ENCODE results near the gene TRPV3.
A peak's percentile ranks its signal among the peaks of the same experiment; 100 is the strongest.

TRPV3 gene

GRCh38 chr17:3546521-3546920 is 11.1 kb downstream of the TRPV3 start:
- no peak for DNase-seq (ENCODE audit: low read depth)

GRCh38 chr17:3545151-3545550 is 12.5 kb downstream of the TRPV3 start:
- DNase-seq (ENCODE audit: low read depth): no peak

DNA sequence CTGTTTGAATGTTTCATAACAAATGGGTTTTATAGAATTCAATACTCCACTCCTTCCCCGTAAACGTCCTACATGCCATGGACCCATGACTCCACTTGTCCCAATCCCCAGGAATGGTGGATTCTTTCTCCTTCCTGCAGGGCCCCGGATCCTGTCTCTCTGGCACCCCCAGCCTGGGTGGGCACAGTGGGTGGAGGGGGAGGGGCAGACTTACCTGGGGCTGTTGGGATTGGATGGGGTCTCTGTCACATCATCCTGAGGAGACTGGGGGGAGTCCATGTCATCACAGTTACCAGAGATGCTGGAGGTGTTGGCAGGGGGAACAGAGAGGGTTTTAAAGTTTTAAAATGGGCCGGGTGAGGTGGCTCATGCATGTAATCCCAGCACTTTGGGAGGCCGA is 13.2 kb downstream of the TRPV3 start:
- no peak for DNase-seq (ENCODE audit: low read depth)

DNA sequence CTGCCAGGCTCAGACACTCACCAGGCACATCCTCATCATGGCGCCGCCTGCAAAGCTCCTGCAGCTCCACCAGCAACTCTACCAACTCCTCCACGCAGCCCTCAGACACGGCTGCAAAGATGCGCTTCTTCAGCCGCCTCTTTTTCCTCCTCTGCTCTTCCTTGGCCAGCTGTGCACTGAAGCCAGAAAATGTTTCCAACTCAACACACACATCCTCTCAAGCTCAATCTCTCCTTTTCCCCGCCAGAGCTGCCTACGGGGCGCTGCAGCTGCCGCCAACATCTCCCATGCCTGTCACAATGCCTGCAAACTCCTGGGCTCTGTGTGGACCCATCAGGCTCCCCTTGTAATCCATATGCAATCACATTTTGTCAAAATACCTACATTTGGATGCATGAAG is 14.2 kb downstream of the TRPV3 start:
- no peak for DNase-seq (ENCODE audit: low read depth)

GRCh38 chr17:3542410-3543088 is 15.1 kb downstream of the TRPV3 start:
- DNase-seq (ENCODE audit: low read depth): peak; percentile 49

- peak; percentile 22 for DNase-seq (ENCODE audit: low read depth)
Observed at GRCh38 chr17:3539881-3540540, 17.6 kb downstream of the TRPV3 start.

DNA sequence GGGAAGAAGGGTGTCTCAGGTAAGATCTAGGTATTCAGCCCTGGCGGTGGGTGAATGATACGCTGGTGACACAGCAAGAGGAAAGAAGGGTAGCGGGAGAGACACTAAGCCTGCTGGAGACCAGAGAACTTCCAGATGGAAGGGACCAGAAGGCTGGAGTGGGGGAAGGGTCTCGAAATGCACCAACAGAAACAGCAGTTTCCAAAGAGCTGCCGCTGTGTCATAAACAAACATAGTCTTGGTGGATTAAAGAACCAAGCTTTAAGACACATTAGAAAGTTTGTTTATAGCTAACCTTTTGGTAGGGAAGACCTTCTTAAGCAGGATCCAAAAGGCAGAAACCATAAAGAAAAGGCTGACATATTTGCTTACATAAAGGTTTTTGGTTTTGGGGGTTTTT is 20.9 kb downstream of the TRPV3 start:
- no peak for DNase-seq (ENCODE audit: low read depth)

DNA sequence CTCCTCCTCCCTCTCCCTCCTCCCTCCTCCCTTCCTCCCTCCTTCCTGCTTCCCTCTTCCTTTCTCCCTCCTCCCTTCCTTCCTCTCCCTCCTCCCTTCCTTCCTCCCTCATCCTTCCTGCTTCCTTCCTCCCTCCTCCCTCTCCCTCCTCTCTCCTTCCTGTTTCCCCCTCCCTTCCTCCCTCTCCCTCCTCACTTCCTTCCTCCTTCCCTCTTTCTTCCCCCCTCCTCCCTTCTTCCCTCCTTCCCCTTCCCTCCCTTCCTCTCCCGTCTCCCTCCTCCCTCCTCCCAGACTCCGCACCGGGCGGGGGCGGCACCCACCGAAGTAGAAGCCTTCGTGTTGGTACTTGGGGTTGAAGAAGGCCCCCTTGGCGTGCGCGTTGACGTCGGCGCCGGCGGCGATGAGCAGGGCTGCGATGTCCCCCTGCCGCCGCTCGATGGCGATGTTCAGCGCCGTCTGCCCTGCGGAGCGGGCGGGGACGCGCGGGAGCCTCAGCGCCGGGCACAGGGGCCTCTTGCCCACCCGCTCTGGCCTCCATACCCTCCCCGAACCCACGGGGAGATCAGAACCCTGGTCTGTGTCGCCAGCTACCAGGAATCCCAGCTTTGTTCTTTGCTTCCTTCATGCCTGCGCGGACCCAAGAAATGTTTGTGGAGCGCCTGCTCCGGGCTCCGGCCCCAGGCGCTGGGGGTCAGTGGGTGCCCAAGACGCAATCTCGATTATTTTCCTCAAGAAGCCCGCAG is 22.2 kb downstream of the TRPV3 start:
- DNase-seq (ENCODE audit: low read depth): peak; percentile 64

DNA sequence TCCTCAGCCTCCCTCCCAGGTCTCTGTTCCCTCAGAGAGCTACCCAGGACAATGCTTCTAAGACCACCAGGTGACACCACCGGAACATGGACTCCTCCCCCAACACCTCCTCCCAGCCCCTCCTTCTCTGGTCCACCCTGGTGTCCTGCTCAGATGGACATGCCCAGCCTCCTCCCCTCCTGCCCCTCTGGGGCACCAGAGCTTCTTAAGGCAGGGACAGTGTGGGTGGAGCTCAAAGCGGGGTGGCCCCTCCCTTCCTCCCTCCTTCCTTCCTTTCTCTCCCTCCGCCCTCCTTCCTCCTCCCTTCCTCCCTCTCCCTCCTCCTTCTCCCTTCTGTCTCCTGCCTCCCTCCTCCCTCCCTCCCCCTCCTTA is 22.7 kb downstream of the TRPV3 start:
- DNase-seq (ENCODE audit: low read depth): peak; percentile 54

DNA sequence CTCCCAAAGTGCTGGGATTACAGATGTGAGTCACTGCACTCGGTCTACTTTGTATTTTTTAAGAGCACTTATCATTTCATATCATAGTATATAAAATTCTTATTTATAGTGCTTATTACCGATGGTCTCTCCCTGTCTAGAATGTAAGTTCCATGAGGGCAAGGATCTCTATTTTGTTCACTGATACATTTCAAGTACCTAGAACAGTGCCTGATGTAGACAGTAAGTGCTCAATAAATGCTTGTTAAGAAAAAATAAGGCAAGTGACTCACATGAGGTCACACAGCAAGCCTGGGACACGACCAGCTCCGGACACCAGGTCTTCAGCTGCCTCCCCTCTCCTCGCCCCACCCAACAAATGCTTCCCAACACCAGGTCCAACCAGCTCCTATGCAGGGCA is 23.9 kb downstream of the TRPV3 start:
- no peak for DNase-seq (ENCODE audit: low read depth)

GRCh38 chr17:3532859-3533142 is 24.8 kb downstream of the TRPV3 start:
- DNase-seq (ENCODE audit: low read depth): no peak

GRCh38 chr17:3532106-3532858 is 25.3 kb downstream of the TRPV3 start:
- no peak for DNase-seq (ENCODE audit: low read depth)

DNA sequence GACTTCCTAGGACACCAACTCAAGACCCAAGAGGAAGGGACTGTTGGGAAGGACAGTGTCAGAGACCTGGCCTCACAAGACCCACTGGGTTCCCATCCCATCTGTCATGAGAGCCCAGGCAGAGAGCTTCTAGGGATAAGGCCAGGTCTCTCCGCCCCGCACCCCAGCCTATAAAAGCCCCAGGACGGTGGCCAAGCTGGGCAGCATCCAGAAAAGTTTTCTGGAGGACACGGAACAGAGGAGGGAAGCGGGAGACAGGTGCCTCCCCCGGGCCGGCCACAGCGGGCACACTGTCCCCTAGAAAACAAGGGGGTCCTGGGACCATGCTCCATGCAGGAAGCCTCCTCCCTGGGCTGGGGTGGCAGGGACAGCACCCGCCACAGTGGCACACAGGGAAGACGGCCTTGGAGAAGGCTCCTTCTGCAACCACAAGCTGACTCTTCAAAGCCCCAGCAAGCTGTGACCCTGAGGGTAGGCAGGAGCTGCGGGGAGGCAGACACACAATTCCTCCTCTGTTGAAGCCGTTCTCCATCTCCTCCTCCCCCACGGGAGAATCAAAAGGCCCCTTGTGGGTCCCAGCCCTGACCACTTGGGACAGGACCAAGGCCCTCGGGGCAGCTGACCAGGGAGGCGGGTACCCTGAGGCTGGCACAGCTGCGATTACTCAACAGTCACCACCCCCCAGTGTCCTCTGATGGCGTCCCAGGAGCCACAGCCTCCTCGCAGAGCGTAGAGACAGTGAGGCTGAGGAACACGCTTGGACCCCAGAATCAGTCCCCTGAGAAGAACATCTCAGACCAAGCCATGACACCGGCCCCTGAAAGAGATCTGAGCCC is 26.1 kb downstream of the TRPV3 start:
- no peak for DNase-seq (ENCODE audit: low read depth)

DNA sequence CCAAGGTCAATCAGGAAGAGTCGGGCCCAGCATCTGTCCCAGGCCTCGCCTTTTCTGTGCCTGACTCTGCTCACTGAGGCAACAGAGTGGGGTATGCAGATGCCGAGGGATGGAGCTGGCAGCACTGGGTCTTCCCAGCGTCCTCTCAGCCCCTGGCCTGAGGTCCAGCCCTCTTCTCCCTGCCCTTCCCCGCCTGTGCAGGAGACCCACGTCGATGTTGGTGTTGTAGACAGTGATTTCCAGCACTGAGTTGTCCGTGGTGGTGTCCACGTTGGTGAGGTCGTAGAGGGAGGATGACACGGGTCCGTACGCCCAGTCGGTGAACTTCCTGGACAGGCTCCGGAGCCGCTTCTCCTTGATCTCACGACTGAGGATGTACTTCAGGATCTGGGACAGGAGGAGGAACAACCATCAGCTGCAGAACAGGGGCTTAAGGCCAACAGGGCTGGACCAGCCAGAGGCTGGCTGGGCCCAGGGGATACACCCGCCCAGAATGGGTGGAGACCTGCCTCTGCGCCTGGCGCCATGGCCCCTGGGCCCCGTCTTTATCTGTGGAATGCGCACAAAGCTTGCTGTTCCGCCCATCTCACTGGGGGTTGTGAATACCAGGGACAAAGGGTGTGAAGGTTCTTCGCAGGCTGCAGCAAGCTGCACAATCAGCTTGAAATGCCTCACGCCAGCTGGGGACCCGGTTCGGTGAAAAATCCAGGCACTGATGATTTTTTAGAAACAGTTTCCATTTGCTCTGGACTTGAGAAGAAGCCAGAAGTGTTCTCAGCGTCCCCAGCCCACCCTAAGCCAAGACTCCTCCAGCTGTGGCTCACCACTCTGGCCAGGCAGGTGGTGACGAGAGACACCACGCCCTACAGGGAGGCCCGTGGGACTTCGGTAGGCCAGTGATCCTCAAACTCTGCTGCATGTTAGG is 27.5 kb downstream of the TRPV3 start:
- no peak for DNase-seq (ENCODE audit: low read depth)

GRCh38 chr17:3528880-3529511 is 28.6 kb downstream of the TRPV3 start:
- DNase-seq (ENCODE audit: low read depth): no peak

DNA sequence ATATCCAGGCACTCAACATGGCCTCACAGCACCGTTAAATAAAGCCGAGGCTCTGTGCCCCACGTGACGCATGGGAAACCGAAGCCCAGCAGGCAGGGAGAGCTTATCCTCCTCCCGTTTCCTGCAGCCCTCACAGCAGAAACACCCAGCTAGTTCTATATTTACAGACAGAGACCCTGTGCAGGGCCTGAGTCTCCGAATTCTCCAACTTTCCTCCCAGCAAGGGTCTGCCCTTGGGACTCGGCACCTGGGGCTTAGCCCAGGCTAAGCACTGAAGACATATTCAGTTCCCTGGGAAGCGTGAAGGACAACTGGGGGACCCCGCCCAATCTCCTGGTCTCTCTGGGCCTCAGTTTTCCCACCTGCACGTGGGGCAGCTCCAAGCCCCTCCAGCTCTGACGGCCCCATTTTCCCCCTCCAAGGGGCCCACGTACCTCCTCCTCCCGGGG is 29.2 kb downstream of the TRPV3 start:
- DNase-seq (ENCODE audit: low read depth): no peak

DNA sequence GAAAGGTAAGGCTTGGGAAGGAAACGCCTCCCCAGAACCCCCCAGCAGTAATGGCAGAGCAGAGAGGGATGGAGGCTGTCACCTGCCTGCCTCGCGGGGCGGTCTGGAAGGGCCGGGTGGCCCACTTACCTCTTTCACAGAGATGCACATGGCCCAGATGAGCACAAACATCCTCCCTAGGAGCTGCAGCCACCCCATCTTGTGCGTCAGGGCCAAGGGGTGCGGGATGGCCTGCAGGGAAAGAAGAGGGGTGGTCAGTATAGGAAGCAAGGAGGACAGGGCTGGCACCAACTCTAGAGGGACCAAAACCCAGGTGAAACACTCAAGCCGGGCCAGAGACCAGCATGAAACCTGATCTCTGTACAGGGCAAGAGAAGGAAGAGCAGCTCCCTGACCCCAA is 29.7 kb downstream of the TRPV3 start:
- DNase-seq (ENCODE audit: low read depth): no peak

DNA sequence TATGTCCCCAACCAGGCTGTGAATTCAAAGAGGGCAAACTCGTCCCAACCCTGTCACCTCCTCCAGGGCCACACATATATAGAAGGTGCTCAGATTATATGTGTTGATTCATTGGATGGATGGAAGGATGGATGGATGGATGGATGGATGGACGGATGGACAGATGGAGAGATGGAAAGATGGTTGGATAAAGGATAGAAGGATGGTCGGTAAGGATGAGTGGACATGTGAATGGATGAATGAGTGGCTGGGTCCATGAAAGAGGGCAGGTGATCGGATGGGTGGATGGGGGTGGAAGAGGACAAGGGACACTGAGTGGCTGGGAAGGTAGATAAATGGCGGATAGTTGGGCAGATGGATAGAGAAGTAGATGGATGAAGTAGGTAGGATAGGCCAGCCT is 30.1 kb downstream of the TRPV3 start:
- no peak for DNase-seq (ENCODE audit: low read depth)

GRCh38 chr17:3526971-3527370 is 30.6 kb downstream of the TRPV3 start:
- no peak for DNase-seq (ENCODE audit: low read depth)

DNA sequence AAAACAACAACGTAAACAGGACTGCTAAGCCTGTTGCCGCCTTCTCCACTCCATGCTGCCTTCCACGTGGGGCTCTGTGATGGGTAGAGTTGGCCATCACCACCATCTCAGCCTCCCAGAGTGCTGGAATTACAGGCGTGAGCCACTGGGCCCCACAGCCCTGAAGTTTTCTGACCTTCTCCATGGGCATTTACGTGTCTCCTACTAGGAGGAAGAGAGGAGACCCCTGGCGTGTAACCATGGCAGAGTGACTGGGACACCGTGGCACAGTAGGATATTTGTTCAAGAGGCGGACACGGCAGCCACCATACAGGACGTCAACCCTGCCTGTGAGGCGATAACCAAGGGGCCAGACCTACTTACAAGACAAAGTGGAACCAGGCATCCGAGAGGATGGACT is 31.1 kb downstream of the TRPV3 start:
- DNase-seq (ENCODE audit: low read depth): no peak
